Pancreas (tissue), 10 donors: ENCODE measurements around the gene IKBKE. TPM values are rescaled to one million over a fixed set of nuclear protein-coding genes. Genes with fewer than 3 reads are reported as not detected.

Experiments
- ATAC-seq, 4 donors: fragments of 200-7000 bp; cut with Tn5 transposase; one replicate each; pipeline versions ENCODE4 v1.8.0 to v1.9.1; 2020; ENCODE audit warnings: mild to moderate bottlenecking in 4 of 4, moderate library complexity in 4 of 4
- DNase-seq, 6 donors: peaks; one replicate each; pipeline ENCODE4 v3.0.0-alpha.2; 2020
- FAIRE-seq: peaks from 2 replicates; lab custom pipeline; 2012; peaks lifted over from hg19 to GRCh38; lab: Jason Lieb, UNC
- H3K27ac ChIP-seq, 4 donors: fragments of 200-600 bp; sonication (generic); 1 replicate in 3 of 4; 2 replicates in 1 of 4; pipeline versions ENCODE4 v1.5.0 to v1.8.0; 2020
- H3K27me3 ChIP-seq, 4 donors: fragments of 200-600 bp; one replicate each; pipeline ENCODE4 v1.8.0; 2021
- H3K36me3 ChIP-seq, 3 donors: fragments of 200-600 bp; sonication (generic) in 1 of 3; one replicate each; pipeline versions ENCODE4 v1.5.0 to v1.8.0; 2020 to 2021
- H3K4me1 ChIP-seq, 3 donors: fragments of 200-600 bp; one replicate each; pipeline ENCODE4 v1.8.0; 2021
- H3K4me3 ChIP-seq, 4 donors: fragments of 200-600 bp; sonication (generic) in 2 of 4; one replicate each; pipeline versions ENCODE4 v1.5.0 to v1.8.0; 2020 to 2021
- H3K9me3 ChIP-seq, 4 donors: fragments of 200-600 bp; one replicate each; pipeline ENCODE4 v1.8.0; 2021
- WGBS, 2 donors: extraction: QIAGEN DNeasy Blood & Tissue Kit; methylation state at CpG; one replicate each; pipeline ENCODE4 v1.1.7; 2013; 5-methylcytosine and 5-hydroxymethylcytosine counted together
- intact Hi-C, 3 donors: fragments of 100-400 bp; cut with DNase I; formaldehyde crosslinking; loops; one replicate each; pipeline versions ENCODE4 v1.11.1 to v1.14.2; 2022
- polyA plus RNA-seq, 2 donors: library from polyadenylated mRNA; stranded (reverse); fragments of 200-250 nt; gene quantifications; one replicate each; pipeline ENCODE4 v1.2.3, GENCODE V29; 2013
- total RNA-seq, 6 donors: library from RNA; stranded (reverse); fragmentation: NEBNext Ultra II Directional in 4 of 6; extraction: Animal tissue kit (Norgen Biotek cat#: 25700) in 4 of 6; gene quantifications; one replicate each; pipeline versions ENCODE4 v1.2.1 to v1.2.4, GENCODE V29; 2021 to 2023
- TF ChIP-seq, protein P1 (sequence below), 4 donors: fragments of 200-600 bp; sonication (generic) in 3 of 4; IDR thresholded peaks; one replicate each; pipeline versions ENCODE4 v1.5.0 to v1.8.0; 2021; ENCODE audit warnings: antibody characterized with exemption in 4 of 4
- donor health status: healthy with polysubstance abuse.
- donor health status: DM: no; HTN: no; CAD: no; lungs with moderate emphysema.
- donor health status: DM: no; HTN: no; CAD: no.
- donor health status: control.
- donor health status: control.
- donor health status: Bipolar disorder and iron deficiency.
- donor health status: DM: yes; HTN: yes; CAD: no.
- donor health status: DM: no; HTN: no; CAD: no.
- donor health status: DM: no; HTN: no; CAD: no.
- donor health status: DM: yes; HTN: yes; CAD: no.

The IKBKE gene
- total and polyA plus RNA-seq, 8 donors = 1.8 to 9.9 (median 3.4) TPM

- TF ChIP-seq, protein P1, sequence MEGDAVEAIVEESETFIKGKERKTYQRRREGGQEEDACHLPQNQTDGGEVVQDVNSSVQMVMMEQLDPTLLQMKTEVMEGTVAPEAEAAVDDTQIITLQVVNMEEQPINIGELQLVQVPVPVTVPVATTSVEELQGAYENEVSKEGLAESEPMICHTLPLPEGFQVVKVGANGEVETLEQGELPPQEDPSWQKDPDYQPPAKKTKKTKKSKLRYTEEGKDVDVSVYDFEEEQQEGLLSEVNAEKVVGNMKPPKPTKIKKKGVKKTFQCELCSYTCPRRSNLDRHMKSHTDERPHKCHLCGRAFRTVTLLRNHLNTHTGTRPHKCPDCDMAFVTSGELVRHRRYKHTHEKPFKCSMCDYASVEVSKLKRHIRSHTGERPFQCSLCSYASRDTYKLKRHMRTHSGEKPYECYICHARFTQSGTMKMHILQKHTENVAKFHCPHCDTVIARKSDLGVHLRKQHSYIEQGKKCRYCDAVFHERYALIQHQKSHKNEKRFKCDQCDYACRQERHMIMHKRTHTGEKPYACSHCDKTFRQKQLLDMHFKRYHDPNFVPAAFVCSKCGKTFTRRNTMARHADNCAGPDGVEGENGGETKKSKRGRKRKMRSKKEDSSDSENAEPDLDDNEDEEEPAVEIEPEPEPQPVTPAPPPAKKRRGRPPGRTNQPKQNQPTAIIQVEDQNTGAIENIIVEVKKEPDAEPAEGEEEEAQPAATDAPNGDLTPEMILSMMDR (IDR thresholded peaks at IDR 0.05) = no peak
- no peaks in the 10 kb centered on the region for H3K9me3 ChIP-seq
- 93 to 96% methylated on average over 1 of the region's 1 CpG for WGBS, 2 donors
- ATAC-seq (no peak), FAIRE-seq (no peak), DNase-seq (no peak)
- peak overlapping the region in 1 of 4 donors; percentile 82 for H3K27ac ChIP-seq
- intact Hi-C loops = no loop called here
- H3K4me3 ChIP-seq = no peak overlapping the region
- H3K27me3 ChIP-seq = no peaks in the 10 kb centered on the region
- peaks cover 5 to 16% (median 11%) of the 10 kb centered on the region in 3 donors for H3K4me1 ChIP-seq
- H3K36me3 ChIP-seq = no peaks in the 10 kb centered on the region
Observed at GRCh38 chr1:206502812-206503211, 32.5 kb downstream of the IKBKE start.

GRCh38 chr1:206503591-206504362, 33.5 kb downstream of the IKBKE start:
- WGBS, 2 donors = 81 to 86% methylated on average over 8 of the region's 8 CpGs
- Histone ChIP-seq H3K9me3 (no peaks in the 10 kb centered on the region), H3K4me1 (peaks cover 5 to 16% (median 11%) of the 10 kb centered on the region in 3 donors), H3K36me3 (no peaks in the 10 kb centered on the region), H3K27ac (peak overlapping the region in 1 of 4 donors; percentile 39), H3K4me3 (no peak overlapping the region), H3K27me3 (no peaks in the 10 kb centered on the region)
- FAIRE-seq (no peak), DNase-seq (peak in 1 of 6 donors; percentile 48), ATAC-seq (peak in 1 of 4 donors; percentile 5)
- TF ChIP-seq, protein P1 (IDR thresholded peaks at IDR 0.05) = no peak
- intact Hi-C loops = no loop called here

DNA sequence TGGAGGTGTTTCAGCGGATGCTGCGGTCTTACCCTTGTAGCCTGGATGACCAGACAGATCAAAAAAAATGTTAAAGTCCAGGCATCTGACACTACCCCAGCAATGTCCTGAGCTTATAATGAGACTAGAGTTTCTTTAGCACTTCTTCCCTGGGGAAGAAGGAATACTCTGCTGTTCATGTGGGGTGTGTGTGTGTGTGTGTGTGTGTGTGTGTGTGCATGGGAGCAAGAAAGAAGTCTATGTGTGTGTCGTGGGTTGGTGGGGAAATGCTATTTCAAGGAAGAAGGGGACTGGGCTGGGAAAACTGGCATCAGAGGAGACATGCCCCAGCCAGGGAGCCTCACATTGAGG, 34.1 kb downstream of the IKBKE start:
- Histone ChIP-seq H3K9me3 (no peaks in the 10 kb centered on the region), H3K4me1 (peaks cover 5 to 19% (median 11%) of the 10 kb centered on the region in 3 donors), H3K27ac (peak overlapping the region in 1 of 4 donors; percentile 39), H3K27me3 (no peaks in the 10 kb centered on the region), H3K4me3 (no peak overlapping the region), H3K36me3 (no peaks in the 10 kb centered on the region)
- FAIRE-seq (no peak), ATAC-seq (no peak), DNase-seq (no peak)
- intact Hi-C loops = no loop called here
- 75 to 83% methylated on average over 3 of the region's 3 CpGs for WGBS, 2 donors
- TF ChIP-seq, protein P1 (IDR thresholded peaks at IDR 0.05) = no peak

DNA sequence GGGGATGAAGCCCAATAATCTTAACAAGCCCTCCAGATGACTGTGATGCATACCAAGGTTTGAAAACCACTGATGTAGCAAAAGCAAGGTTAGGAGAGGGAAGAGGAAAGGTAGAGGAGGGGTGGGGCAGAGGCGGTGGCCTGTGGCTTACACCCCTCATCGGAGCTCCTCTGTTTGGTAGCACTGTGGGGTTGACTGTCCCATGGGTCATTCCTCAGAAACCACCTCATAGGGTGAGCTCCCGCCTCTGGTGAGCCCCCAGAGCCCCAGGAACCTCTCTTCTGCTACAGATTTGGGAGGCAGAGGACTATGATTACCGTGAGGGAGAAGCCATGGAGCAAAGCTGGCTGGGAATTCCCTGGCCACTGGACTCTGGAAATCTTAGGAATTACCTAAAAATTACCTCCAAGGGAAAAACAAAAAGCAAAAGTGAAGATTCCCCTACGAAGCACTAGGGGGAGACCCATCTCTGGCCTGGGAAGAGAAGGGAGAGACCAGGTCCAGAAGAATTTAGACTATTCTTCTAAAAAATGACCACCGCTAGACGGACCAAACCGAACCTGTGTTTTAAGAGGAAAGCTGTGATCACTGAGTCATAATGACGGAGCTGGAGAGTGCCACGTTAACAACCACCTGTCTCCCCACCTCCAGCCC, 35.6 kb downstream of the IKBKE start:
- intact Hi-C loops = no loop called here
- 65 to 67% methylated on average over 10 of the region's 10 CpGs for WGBS, 2 donors
- H3K4me3 ChIP-seq = no peak overlapping the region
- peaks cover 5 to 21% (median 11%) of the 10 kb centered on the region in 3 donors for H3K4me1 ChIP-seq
- DNase-seq (peak in 1 of 6 donors; percentile 37), ATAC-seq (no peak), FAIRE-seq (no peak)
- H3K36me3 ChIP-seq = no peaks in the 10 kb centered on the region
- H3K27ac ChIP-seq = peak overlapping the region in 1 of 4 donors; percentile 35
- no peaks in the 10 kb centered on the region for H3K9me3 ChIP-seq
- TF ChIP-seq, protein P1 (IDR thresholded peaks at IDR 0.05) = peak in 2 of 4 donors; percentile 22 to 27
- H3K27me3 ChIP-seq = no peaks in the 10 kb centered on the region
